HCT116 (cell line): Measurements from ENCODE around the gene SCAF8. TPM values are rescaled to one million over a fixed set of nuclear protein-coding genes. Genes with fewer than 3 reads are reported as not detected.

Experiments
- ATAC-seq: fragments of 200-7000 bp; cut with Tn5 transposase; 2 replicates; pipeline ENCODE4 v1.9.1; 2020; ENCODE audit warnings: mild to moderate bottlenecking, moderate library complexity
- BruUV-seq: library from RNA; stranded (reverse); fragments of 400-500 nt; replicated peaks from 2 replicates; lab custom pipeline; 2021; lab: Mats Ljungman, UMichigan
- CTCF ChIA-PET: fragments of 300-600 bp; sonication (Branson Sonifier 250); formaldehyde crosslinking; loops from one replicate; lab custom pipeline; 2021; ENCODE audit warnings: antibody characterized with exemption; lab: Charles Lee
- POLR2A ChIA-PET: fragments of 300-600, 350-600 bp; sonication (Branson Sonifier 250); formaldehyde crosslinking; loops from one replicate; lab custom pipeline; 2021; ENCODE audit warnings: antibody characterized with exemption; lab: Charles Lee
- RAD21 ChIA-PET, 2 experiments: fragments of 300-600 bp; sonication (Branson Sonifier 250); formaldehyde crosslinking; loops; one replicate each; lab custom pipeline; 2023; ENCODE audit warnings: low total read pairs in 2 of 2; ENCODE audit not compliant: uncharacterized antibody in 2 of 2, unreplicated experiment in 2 of 2, low non-redundant PET in 1 of 2; lab: Charles Lee
- DNase-seq: peaks from one replicate; pipeline ENCODE4 v3.0.0-alpha.2; 2010; ENCODE audit warnings: low read depth, low spot score
- H2AFZ ChIP-seq: fragments of 200-600 bp; shearing (Covaris generic), sonication (generic); 2 replicates; pipeline ENCODE4 v1.6.1; 2017; ENCODE audit warnings: low read depth, mixed run types, mixed read lengths, antibody characterized with exemption, low read length; ENCODE audit not compliant: poor library complexity, severe bottlenecking
- H3K27ac ChIP-seq: 2 replicates; pipeline ENCODE4 v1.5.1; 2012; ENCODE audit warnings: low read depth, low read length
- H3K27me3 ChIP-seq: fragments of 200-600 bp; sonication (generic); 2 replicates; pipeline ENCODE4 v1.6.1; 2016; ENCODE audit warnings: mixed run types, low read length, mixed read lengths; ENCODE audit not compliant: insufficient read depth
- H3K36me3 ChIP-seq, 2 experiments: fragments of 200-500 bp in 1 of 2; fragments of 200-600 bp in 1 of 2; sonication (Bioruptor generic) in 1 of 2; sonication (generic) in 1 of 2; 2 replicates each; pipeline versions ENCODE4 v1.5.1 to v1.6.1; 2014 to 2016; ENCODE audit warnings: low read length in 2 of 2, inconsistent platforms in 1 of 2, mixed read lengths in 1 of 2, mixed run types in 1 of 2; ENCODE audit not compliant: insufficient read depth in 2 of 2, control insufficient read depth in 1 of 2
- H3K4me1 ChIP-seq, 2 experiments: fragments of 200-600 bp in 1 of 2; sonication (generic) in 1 of 2; 2 replicates each; pipeline versions ENCODE4 v1.5.1 to v1.6.1; 2012 to 2017; ENCODE audit warnings: low read length in 2 of 2, inconsistent platforms in 1 of 2, mild to moderate bottlenecking in 1 of 2, mixed read lengths in 1 of 2, mixed run types in 1 of 2, moderate library complexity in 1 of 2; ENCODE audit not compliant: insufficient read depth in 2 of 2, control insufficient read depth in 1 of 2
- H3K4me2 ChIP-seq: fragments of 200-600 bp; sonication (generic); 2 replicates; pipeline ENCODE4 v1.6.1; 2017; ENCODE audit warnings: mixed run types, low read length, mixed read lengths
- H3K4me3 ChIP-seq, 2 experiments: fragments of 200-600 bp in 1 of 2; sonication (generic) in 1 of 2; replicated peaks in 1 of 2; 2 replicates each; pipeline ENCODE4 v1.5.1; 2011 to 2016; ENCODE audit warnings: low read length in 2 of 2, control low read depth in 1 of 2, low read depth in 1 of 2, mild to moderate bottlenecking in 1 of 2, mixed read lengths in 1 of 2, mixed run types in 1 of 2
- H3K79me2 ChIP-seq: fragments of 200-600 bp; sonication (generic); 2 replicates; pipeline ENCODE4 v1.6.1; 2017; ENCODE audit warnings: mild to moderate bottlenecking, mixed run types, low read length, moderate library complexity, mixed read lengths; ENCODE audit not compliant: insufficient read depth
- H3K9ac ChIP-seq: fragments of 200-600 bp; sonication (generic); 2 replicates; pipeline ENCODE4 v1.6.1; 2016; ENCODE audit warnings: low read length, mixed read lengths
- H3K9me2 ChIP-seq: fragments of 200-600 bp; sonication (generic), shearing (Covaris generic); 2 replicates; pipeline ENCODE4 v1.6.1; 2017; ENCODE audit warnings: mixed run types, mild to moderate bottlenecking, moderate library complexity; ENCODE audit not compliant: insufficient read depth
- H3K9me3 ChIP-seq, 2 experiments: fragments of 200-500 bp in 1 of 2; fragments of 200-600 bp in 1 of 2; sonication (Bioruptor generic) in 1 of 2; sonication (generic) in 1 of 2; 2 replicates each; pipeline ENCODE4 v1.6.1; 2014 to 2017; ENCODE audit warnings: low read length in 2 of 2, mixed read lengths in 2 of 2, inconsistent platforms in 1 of 2, low read depth in 1 of 2, mild to moderate bottlenecking in 1 of 2, mixed run types in 1 of 2, moderate library complexity in 1 of 2; ENCODE audit not compliant: control insufficient read depth in 1 of 2, insufficient read depth in 1 of 2
- H4K20me1 ChIP-seq: fragments of 200-600 bp; sonication (generic), shearing (Covaris generic); 2 replicates; pipeline ENCODE4 v1.6.1; 2017; ENCODE audit warnings: mixed run types, mild to moderate bottlenecking, moderate library complexity; ENCODE audit not compliant: insufficient read depth
- CBX3 ChIP-seq: IDR thresholded peaks from 2 replicates; pipeline ENCODE4 v1.6.1; 2012; ENCODE audit warnings: low read depth
- CEBPB ChIP-seq: IDR thresholded peaks from 2 replicates; pipeline ENCODE4 v1.6.1; 2012; ENCODE audit warnings: low read depth
- ELF1 ChIP-seq: IDR thresholded peaks from 2 replicates; pipeline ENCODE4 v1.6.1; 2012; ENCODE audit warnings: low read depth, borderline replicate concordance
- EZH2 ChIP-seq: fragments of 200-600 bp; sonication (generic); IDR thresholded peaks from 2 replicates; pipeline ENCODE4 v1.6.1; 2017; ENCODE audit warnings: antibody characterized with exemption, mixed run types
- JUND ChIP-seq: IDR thresholded peaks from 2 replicates; pipeline ENCODE4 v1.6.1; 2012
- POLR2A ChIP-seq: IDR thresholded peaks from 2 replicates; pipeline ENCODE4 v1.7.0; 2011; ENCODE audit warnings: borderline replicate concordance; ENCODE audit not compliant: insufficient read depth, insufficient read length; ENCODE audit errors: extremely low read depth
- POLR2AphosphoS5 ChIP-seq: IDR thresholded peaks from 2 replicates; pipeline ENCODE4 v1.6.1; 2011; ENCODE audit warnings: mild to moderate bottlenecking, low read depth, low read length, moderate library complexity
- REST ChIP-seq: IDR thresholded peaks from 2 replicates; pipeline ENCODE4 v1.6.1; 2012; ENCODE audit warnings: low read depth
- SIN3A ChIP-seq: IDR thresholded peaks from 2 replicates; pipeline ENCODE4 v1.6.1; 2012; ENCODE audit warnings: low read depth
- SRF ChIP-seq: IDR thresholded peaks from 2 replicates; pipeline ENCODE4 v1.6.1; 2012; ENCODE audit warnings: low read depth
- YY1 ChIP-seq: IDR thresholded peaks from 2 replicates; pipeline ENCODE4 v1.6.1; 2011; ENCODE audit warnings: low read length, low read depth, moderate library complexity, mild to moderate bottlenecking; ENCODE audit not compliant: insufficient replicate concordance; ENCODE audit errors: extremely low read depth
- ZBTB33 ChIP-seq: IDR thresholded peaks from 2 replicates; pipeline ENCODE4 v1.6.1; 2011; ENCODE audit warnings: mild to moderate bottlenecking, low read length, moderate library complexity; ENCODE audit not compliant: insufficient replicate concordance; ENCODE audit errors: extremely low read depth
- intact Hi-C: fragments of 100-400 bp; cut with micrococcal nuclease; formaldehyde crosslinking; loops from 2 replicates; pipeline ENCODE4 v1.10.0; 2022
- total RNA-seq: library from RNA; stranded (reverse); gene quantifications from one replicate; pipeline ENCODE4 v1.2.1, GENCODE V29; 2021; ENCODE audit not compliant: unreplicated experiment

The SCAF8 gene
- total RNA-seq, 1 experiment from 2014 or later, result 34.6 TPM

- DNase-seq, result no peak
These were observed 90.9 kb downstream of the SCAF8 start for GRCh38 chr6:154824076-154824475.

More at GRCh38 chr6:154824076-154824475, 90.9 kb downstream of the SCAF8 start:
- peaks cover 20 to 24% of the 10 kb centered on the region in 2 experiments for H3K36me3 ChIP-seq
- ChIA-PET CTCF (no interaction called here), POLR2A (no interaction called here), RAD21 (no interaction called here)
- no peaks in the 10 kb centered on the region for H3K27me3 ChIP-seq
- no TSS peak for BruUV-seq
- no peak for TF ChIP-seq POLR2A
- no peak for TF ChIP-seq CBX3
- no peak for TF ChIP-seq JUND
- no peak for TF ChIP-seq CEBPB
- TF ChIP-seq EZH2, result no peak
- no peak for TF ChIP-seq SIN3A
- no peak for TF ChIP-seq SRF
- no peak for TF ChIP-seq REST
- TF ChIP-seq ELF1, result no peak
- TF ChIP-seq YY1, result no peak
- TF ChIP-seq POLR2AphosphoS5, result no peak
- no peak for TF ChIP-seq ZBTB33
- intact Hi-C loops, result no loop called here
- H3K9ac ChIP-seq, result no peak overlapping the region
- H3K4me3 ChIP-seq, result no peak overlapping the region
- no peaks in the 10 kb centered on the region for H4K20me1 ChIP-seq
- H3K79me2 ChIP-seq, result peaks cover 14% of the 10 kb centered on the region
- no peak overlapping the region for H3K27ac ChIP-seq
- H3K9me2 ChIP-seq, result no peaks in the 10 kb centered on the region
- no peak overlapping the region for H3K4me2 ChIP-seq
- H2AFZ ChIP-seq, result no peak overlapping the region
- no peak for ATAC-seq
- no peaks in the 10 kb centered on the region for H3K9me3 ChIP-seq
- H3K4me1 ChIP-seq, result no peaks in the 10 kb centered on the region
